Left hindlimb (tissue), 1 donor: ENCODE data around the gene TUBGCP2.
A peak's percentile ranks its signal among the peaks of the same experiment; 100 is the strongest.

Source experiments
- DNase-seq: peaks from one replicate; pipeline ENCODE4 v3.0.0-alpha.2; 2018

Gene TUBGCP2

GRCh38 chr10:133308421-133309099 lies at the start of gene TUBGCP2, which contains the start of gene ZNF511:
Gene TUBGCP2 (minus strand): TSS chr10:133308872. CDS start chr10:133302941, 5,931 bp downstream.
Gene ZNF511 (plus strand): TSS chr10:133308914. CDS start chr10:133308944, 30 bp downstream.
- peak; percentile 91 for DNase-seq

GRCh38 chr10:133357285-133358161 lies 48.9 kb upstream of the TUBGCP2 start, which contains the start of gene FUOM:
Gene FUOM (minus strand): TSS chr10:133358019. CDS start chr10:133358007, 12 bp downstream.
- peak; percentile 64 for DNase-seq

GRCh38 chr10:133356549-133357284 lies 48.0 kb upstream of the TUBGCP2 start:
- no peak for DNase-seq

DNA sequence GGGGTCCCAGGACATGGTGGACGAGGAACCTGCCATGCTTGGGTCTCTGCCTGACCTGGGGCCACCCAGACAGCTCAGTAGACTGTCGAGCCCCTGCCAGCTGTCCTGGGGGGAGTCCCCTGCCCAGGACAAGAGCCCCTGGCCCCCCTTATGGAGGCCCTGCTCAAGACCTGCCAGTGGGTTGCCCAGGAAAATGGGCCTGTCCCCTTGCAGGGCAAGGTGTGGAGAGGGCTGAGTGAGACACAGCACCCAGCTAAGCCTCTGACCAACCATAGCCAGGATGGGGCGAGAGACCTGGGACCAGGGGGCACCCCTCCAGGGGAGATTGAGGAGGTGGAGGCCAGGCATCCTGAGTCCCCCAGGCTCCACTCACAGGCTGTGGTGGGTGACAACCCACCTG lies 47.3 kb upstream of the TUBGCP2 start:
- DNase-seq, result no peak

GRCh38 chr10:133355266-133355665 lies 46.6 kb upstream of the TUBGCP2 start:
- no peak for DNase-seq

GRCh38 chr10:133354672-133355240 lies 46.1 kb upstream of the TUBGCP2 start:
- no peak for DNase-seq

GRCh38 chr10:133353988-133354605 lies 45.4 kb upstream of the TUBGCP2 start:
- no peak for DNase-seq

DNA sequence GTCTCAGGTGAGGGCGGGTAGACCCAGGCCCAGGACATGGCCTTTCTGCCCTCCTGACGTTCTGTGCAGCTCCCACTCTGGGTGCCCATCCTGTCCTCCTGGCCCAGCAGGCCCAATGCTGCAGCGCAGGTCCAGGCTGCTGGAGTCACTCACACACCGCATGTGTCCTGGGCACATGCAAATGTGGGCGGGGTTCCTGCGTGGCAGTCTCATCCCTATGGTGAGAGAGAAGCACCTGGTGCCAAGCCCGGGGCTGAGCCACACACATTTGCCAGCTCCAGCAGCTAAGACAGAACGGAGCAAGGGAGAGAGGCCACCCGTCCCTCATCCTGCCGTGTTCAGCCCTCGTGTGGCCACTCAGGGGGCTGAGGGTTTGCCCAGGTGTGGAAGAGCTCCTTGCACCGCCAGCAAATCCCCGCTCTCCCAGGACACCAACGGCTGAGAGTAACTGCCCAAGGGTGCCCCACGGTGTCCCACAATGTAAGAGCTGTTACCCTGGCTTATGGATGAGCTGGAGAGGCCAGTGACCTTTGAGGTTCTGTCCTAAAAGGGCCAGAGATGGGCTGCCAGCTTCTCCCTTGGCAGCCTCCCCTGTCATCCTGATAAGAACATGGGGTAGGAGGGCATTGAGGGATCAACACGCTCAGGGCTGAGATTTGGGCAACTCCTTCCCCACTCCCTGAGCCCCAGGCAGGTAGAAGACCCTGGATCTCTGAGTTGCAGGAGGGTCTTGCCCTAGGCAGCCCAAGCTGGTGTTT lies 44.7 kb upstream of the TUBGCP2 start:
- no peak for DNase-seq

GRCh38 chr10:133351408-133352318 lies 43.0 kb upstream of the TUBGCP2 start:
- DNase-seq, result no peak

- DNase-seq, result no peak
These were observed 42.3 kb upstream of the TUBGCP2 start for GRCh38 chr10:133350950-133351329.

GRCh38 chr10:133350283-133350949 lies 41.7 kb upstream of the TUBGCP2 start:
- DNase-seq, result no peak

DNA sequence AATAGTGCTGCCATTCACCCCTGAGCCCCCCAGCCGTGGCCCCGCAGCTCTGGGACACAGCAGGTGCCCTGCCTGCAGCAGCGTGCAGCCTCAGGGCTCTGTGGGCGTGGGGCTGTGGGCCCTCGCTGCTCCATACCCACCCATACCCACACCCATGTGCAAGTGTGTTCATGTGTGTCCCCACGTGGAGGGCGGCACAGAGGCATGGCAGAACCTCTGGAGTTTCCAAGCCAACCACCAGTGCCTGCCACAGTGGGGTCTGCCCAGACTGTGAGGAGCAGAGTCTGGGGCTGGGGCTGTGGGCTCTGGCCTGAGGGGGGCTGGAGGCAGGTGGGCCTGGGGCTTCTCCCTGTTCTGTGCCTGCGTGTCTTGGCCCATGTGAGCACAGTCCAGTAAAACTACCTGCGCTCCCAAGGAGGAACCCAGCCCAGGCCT lies 40.9 kb upstream of the TUBGCP2 start:
- no peak for DNase-seq

DNA sequence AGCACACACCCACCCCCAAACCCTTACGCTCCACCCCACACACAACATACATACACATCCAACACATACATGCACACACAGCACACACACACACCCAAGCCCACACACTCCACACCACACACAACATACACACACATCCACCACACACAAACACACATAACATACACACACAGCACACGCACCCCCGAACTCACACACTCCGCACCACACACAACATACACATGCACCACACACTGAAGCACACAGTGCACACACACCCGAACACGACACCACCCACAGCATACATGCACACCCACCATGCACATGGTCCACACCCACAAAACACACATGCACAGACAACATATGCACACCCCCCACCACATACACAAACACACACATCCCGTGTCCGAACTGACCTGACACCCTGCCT lies 40.5 kb upstream of the TUBGCP2 start:
- DNase-seq, result no peak

DNA sequence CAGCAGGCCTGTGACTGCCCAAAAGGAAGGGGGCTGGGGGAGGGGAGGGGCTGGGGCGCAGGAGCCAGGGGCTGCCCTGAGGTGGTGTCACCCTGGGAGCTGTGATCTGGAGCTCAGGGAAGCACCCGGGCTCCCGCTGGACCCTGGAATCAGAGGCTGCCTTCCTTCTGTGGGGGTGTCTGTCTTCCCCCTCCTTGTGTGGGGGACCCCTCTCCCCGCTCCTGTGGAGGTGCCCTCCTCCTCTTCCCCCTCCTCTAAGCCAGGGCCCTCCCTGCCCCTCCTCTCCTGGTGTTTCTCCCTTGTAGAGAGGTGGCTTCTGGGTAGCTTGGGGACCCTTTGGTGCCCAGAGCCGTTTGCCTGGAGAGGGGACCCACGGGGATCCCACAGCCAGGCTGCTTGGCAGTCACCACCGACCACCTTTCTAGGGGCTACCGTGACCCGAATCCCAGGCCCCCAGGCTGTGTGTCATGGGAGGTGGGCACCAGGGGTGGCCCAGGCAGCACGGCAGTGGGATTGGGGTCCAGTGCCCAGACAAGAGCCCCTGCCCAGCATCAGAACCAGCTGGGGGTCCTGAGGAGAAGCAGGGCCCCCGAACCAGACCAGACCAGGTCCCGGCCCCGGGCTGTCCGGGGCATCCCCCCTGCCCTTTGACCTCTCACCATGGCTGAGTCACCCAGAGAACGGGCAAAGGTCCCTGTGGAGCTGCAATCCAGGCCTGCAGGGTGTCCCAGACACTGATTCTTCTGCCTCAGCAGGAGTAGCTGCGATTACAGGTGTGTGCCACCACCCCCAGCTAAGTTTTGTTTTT lies 39.2 kb upstream of the TUBGCP2 start:
- no peak for DNase-seq

DNA sequence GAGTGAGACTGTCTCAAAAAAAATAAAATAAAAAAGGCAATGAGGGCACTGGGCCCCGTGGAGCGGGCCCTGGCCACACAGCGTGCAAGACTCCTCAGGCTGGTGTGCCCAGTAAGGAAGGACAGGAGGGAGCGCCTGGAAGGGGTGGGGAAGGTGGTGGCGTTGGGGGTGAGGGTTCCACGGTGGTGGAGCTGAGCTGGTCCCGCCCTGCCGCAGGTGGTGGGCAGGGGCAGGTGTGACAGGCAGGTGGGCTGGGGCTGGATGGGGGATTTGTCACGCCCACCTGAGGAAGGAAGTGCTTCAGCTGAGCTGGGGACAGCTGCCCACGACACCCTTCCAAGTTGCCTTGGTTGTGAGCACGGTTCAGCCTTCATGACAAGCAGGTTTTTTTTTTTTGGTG lies 37.7 kb upstream of the TUBGCP2 start:
- DNase-seq, result no peak

DNA sequence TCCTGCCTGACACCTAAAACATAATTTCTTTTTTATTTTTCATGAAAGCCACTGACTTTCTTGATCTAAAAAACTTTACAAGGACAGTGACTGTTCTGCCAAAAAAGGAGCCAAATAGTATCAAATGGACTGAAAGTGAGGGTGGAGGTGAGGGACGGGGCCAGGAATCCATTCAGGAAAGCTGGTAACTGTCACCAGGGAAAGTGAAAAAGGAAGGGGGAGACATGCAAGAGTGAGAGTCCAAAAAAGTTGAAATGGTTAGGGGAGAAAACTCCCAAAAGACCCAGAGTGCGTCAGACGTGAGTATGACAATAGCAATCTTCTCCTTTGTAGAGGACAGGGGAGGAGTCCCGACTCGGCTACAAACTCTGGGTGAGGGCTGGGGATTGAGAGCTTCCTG lies 35.6 kb upstream of the TUBGCP2 start:
- no peak for DNase-seq

- DNase-seq, result no peak
These were observed 34.9 kb upstream of the TUBGCP2 start for GRCh38 chr10:133343558-133343957.

GRCh38 chr10:133342942-133343341 lies 34.3 kb upstream of the TUBGCP2 start:
- no peak for DNase-seq

GRCh38 chr10:133341983-133342382 lies 33.3 kb upstream of the TUBGCP2 start:
- DNase-seq, result no peak
